PC-3 (cell line): ENCODE data around the gene NCR1. TPM values are rescaled to one million over a fixed set of nuclear protein-coding genes. Genes with fewer than 3 reads are reported as not detected.
"Not testable (repeated sequence)": the region's sequence is repeated elsewhere in the genome, so short reads cannot be mapped to it uniquely, and the experiment has no call there.

ENCODE experiments used
- ATAC-seq: fragments of 200-7000 bp; cut with Tn5 transposase; 2 replicates; pipeline ENCODE4 v1.9.1; 2020; ENCODE audit warnings: mild to moderate bottlenecking, moderate library complexity
- BruUV-seq: library from RNA; stranded (reverse); fragments of 400-500 nt; replicated peaks from 2 replicates; lab custom pipeline; 2021; lab: Mats Ljungman, UMichigan
- CTCF ChIA-PET: fragments of 300-600 bp; sonication (Branson Sonifier 250); formaldehyde crosslinking; loops from one replicate; lab custom pipeline; 2022; ENCODE audit warnings: antibody characterized with exemption; lab: Charles Lee
- POLR2A ChIA-PET: fragments of 300-600 bp; sonication (Branson Sonifier 250); formaldehyde crosslinking; loops from one replicate; lab custom pipeline; 2022; ENCODE audit warnings: antibody characterized with exemption; ENCODE audit not compliant: unreplicated experiment; lab: Charles Lee
- DNase-seq: peaks from one replicate; pipeline ENCODE4 v3.0.0-alpha.2; 2015
- H2AFZ ChIP-seq: fragments of 300-600 bp; sonication (generic); 2 replicates; pipeline ENCODE4 v1.6.0; 2016; ENCODE audit warnings: antibody characterized with exemption, low read length
- H3F3A ChIP-seq: fragments of 300-600 bp; sonication (generic); one replicate; pipeline ENCODE4 v1.6.0; 2017; ENCODE audit warnings: antibody characterized with exemption, low read length, control low read depth, mild to moderate bottlenecking; ENCODE audit not compliant: unreplicated experiment
- H3K27ac ChIP-seq: fragments of 300-600 bp; sonication (generic); 2 replicates; pipeline ENCODE4 v1.5.1; 2016; ENCODE audit warnings: mild to moderate bottlenecking, low read length
- H3K27me3 ChIP-seq: fragments of 300-600 bp; sonication (generic); 2 replicates; pipeline ENCODE4 v1.6.1; 2016; ENCODE audit warnings: low read length, mixed read lengths
- H3K36me3 ChIP-seq: fragments of 300-600 bp; sonication (generic); 2 replicates; pipeline ENCODE4 v1.6.1; 2016; ENCODE audit warnings: low read depth, mixed run types, low read length, mixed read lengths
- H3K4me1 ChIP-seq: fragments of 300-600 bp; sonication (generic); 2 replicates; pipeline ENCODE4 v1.5.1; 2016; ENCODE audit warnings: low read length; ENCODE audit not compliant: insufficient read depth
- H3K4me2 ChIP-seq: fragments of 300-600 bp; sonication (generic); 2 replicates; pipeline ENCODE4 v1.6.0; 2016; ENCODE audit warnings: low read length
- H3K4me3 ChIP-seq: fragments of 300-600 bp; sonication (generic); 2 replicates; pipeline ENCODE4 v1.5.1; 2016; ENCODE audit warnings: mild to moderate bottlenecking, low read length, mixed read lengths
- H3K79me2 ChIP-seq: fragments of 300-600 bp; sonication (generic); 2 replicates; pipeline ENCODE4 v1.6.1; 2017; ENCODE audit warnings: low read length, mixed read lengths
- H3K9ac ChIP-seq: fragments of 300-600 bp; sonication (generic); 2 replicates; pipeline ENCODE4 v1.6.0; 2016; ENCODE audit warnings: mild to moderate bottlenecking, low read length
- H3K9me2 ChIP-seq: fragments of 300-600 bp; sonication (generic); replicated peaks from 2 replicates; pipeline ENCODE4 v1.6.1; 2016; ENCODE audit warnings: mixed run types, low read length, mixed read lengths
- H3K9me3 ChIP-seq: fragments of 300-600 bp; sonication (generic); 2 replicates; pipeline ENCODE4 v1.6.1; 2016; ENCODE audit warnings: low read length, mixed read lengths
- H4K20me1 ChIP-seq: fragments of 300-600 bp; sonication (generic); 2 replicates; pipeline ENCODE4 v1.6.1; 2016; ENCODE audit warnings: low read length, mixed read lengths
- CTCF ChIP-seq: fragments of 300-600 bp; sonication (generic); conservative IDR thresholded peaks from 2 replicates; pipeline ENCODE4 v1.5.1; 2017; ENCODE audit warnings: antibody characterized with exemption, low read depth, mild to moderate bottlenecking, low read length
- EZH2 ChIP-seq: fragments of 300-600 bp; sonication (generic); IDR thresholded peaks from one replicate; pipeline ENCODE4 v1.6.1; 2017; ENCODE audit warnings: antibody characterized with exemption, mild to moderate bottlenecking, low read length; ENCODE audit not compliant: unreplicated experiment
- EZH2phosphoT487 ChIP-seq: fragments of 300-600 bp; sonication (generic); IDR thresholded peaks from 2 replicates; pipeline ENCODE4 v1.6.1; 2018; ENCODE audit warnings: mild to moderate bottlenecking, antibody characterized with exemption, low read length, borderline replicate concordance
- intact Hi-C: fragments of 100-400 bp; cut with micrococcal nuclease; formaldehyde crosslinking; loops from 2 replicates; pipeline ENCODE4 v1.9.0; 2023
- total RNA-seq: library from RNA; depleted of rRNA; stranded (reverse); fragments of >200 nt; gene quantifications from 2 replicates; pipeline ENCODE4 v1.2.3, GENCODE V29; 2014

NCR1 gene
- total RNA-seq, 1 experiment from 2014 or later, result not detected

GRCh38 chr19:54889566-54889965 is 16.4 kb upstream of the NCR1 start:
- intact Hi-C loops, result no loop called here

GRCh38 chr19:54893406-54893805 is 12.5 kb upstream of the NCR1 start:
- Histone ChIP-seq H3K27ac (no peak overlapping the region), H3F3A (no peaks in the 10 kb centered on the region), H2AFZ (no peak overlapping the region), H3K79me2 (no peaks in the 10 kb centered on the region), H3K36me3 (no peaks in the 10 kb centered on the region), H3K9ac (no peak overlapping the region), H4K20me1 (no peaks in the 10 kb centered on the region), H3K9me3 (no peaks in the 10 kb centered on the region), H3K9me2 (no peaks in the 10 kb centered on the region), H3K4me1 (no peaks in the 10 kb centered on the region), H3K4me2 (no peak overlapping the region), H3K27me3 (peaks cover 42% of the 10 kb centered on the region), H3K4me3 (no peak overlapping the region)
- intact Hi-C loops, result no loop called here
- no peak for TF ChIP-seq CTCF
- no peak for TF ChIP-seq EZH2phosphoT487
- no peak for TF ChIP-seq EZH2
- ChIA-PET POLR2A (no interaction called here), CTCF (no interaction called here)
- BruUV-seq, result no TSS peak
- DNase-seq, result no peak
- ATAC-seq, result no peak

More at GRCh38 chr19:54889566-54889965, 16.4 kb upstream of the NCR1 start:
- H3K79me2 ChIP-seq, result no peaks in the 10 kb centered on the region
- no peaks in the 10 kb centered on the region for H4K20me1 ChIP-seq
- CTCF ChIA-PET, result no interaction called here
- H3K4me3 ChIP-seq, result no peak overlapping the region
- no peaks in the 10 kb centered on the region for H3F3A ChIP-seq
- H3K9me3 ChIP-seq, result no peaks in the 10 kb centered on the region
- no peaks in the 10 kb centered on the region for H3K9me2 ChIP-seq
- no peaks in the 10 kb centered on the region for H3K4me1 ChIP-seq
- DNase-seq (no peak), ATAC-seq (no peak)
- no peak overlapping the region for H2AFZ ChIP-seq
- POLR2A ChIA-PET, result interaction anchor here (0.6 kb wide), 1 partner anchor 1987 kb away, joined by 3 read pairs; no protein-coding TSS in a partner anchor
- H3K4me2 ChIP-seq, result no peak overlapping the region
- no peaks in the 10 kb centered on the region for H3K36me3 ChIP-seq
- TF ChIP-seq EZH2 (no peak), EZH2phosphoT487 (no peak), CTCF (no peak)
- BruUV-seq, result no TSS peak
- H3K9ac ChIP-seq, result no peak overlapping the region
- H3K27ac ChIP-seq, result no peak overlapping the region
- H3K27me3 ChIP-seq, result peaks cover 35% of the 10 kb centered on the region

- BruUV-seq, CTCF ChIA-PET: not testable (repeated sequence)
These were observed 11.8 kb upstream of the NCR1 start for GRCh38 chr19:54894106-54894505.

More at GRCh38 chr19:54894106-54894505, 11.8 kb upstream of the NCR1 start:
- H3K79me2 ChIP-seq, H4K20me1 ChIP-seq, DNase-seq, H3K4me1 ChIP-seq, H3K9ac ChIP-seq, H3F3A ChIP-seq, intact Hi-C loops, H3K4me3 ChIP-seq, H3K9me3 ChIP-seq, H3K36me3 ChIP-seq, H3K9me2 ChIP-seq, ATAC-seq, POLR2A ChIA-PET, H3K4me2 ChIP-seq, H2AFZ ChIP-seq, H3K27ac ChIP-seq: not testable (repeated sequence)
- H3K27me3 ChIP-seq, result peaks cover 45% of the 10 kb centered on the region
